Measurements from ENCODE around the gene SLC25A27.
"Not testable (repeated sequence)": the region's sequence is repeated elsewhere in the genome, so short reads cannot be mapped to it uniquely, and the experiment has no call there.

The SLC25A27 gene, protein sequence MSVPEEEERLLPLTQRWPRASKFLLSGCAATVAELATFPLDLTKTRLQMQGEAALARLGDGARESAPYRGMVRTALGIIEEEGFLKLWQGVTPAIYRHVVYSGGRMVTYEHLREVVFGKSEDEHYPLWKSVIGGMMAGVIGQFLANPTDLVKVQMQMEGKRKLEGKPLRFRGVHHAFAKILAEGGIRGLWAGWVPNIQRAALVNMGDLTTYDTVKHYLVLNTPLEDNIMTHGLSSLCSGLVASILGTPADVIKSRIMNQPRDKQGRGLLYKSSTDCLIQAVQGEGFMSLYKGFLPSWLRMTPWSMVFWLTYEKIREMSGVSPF

DNA sequence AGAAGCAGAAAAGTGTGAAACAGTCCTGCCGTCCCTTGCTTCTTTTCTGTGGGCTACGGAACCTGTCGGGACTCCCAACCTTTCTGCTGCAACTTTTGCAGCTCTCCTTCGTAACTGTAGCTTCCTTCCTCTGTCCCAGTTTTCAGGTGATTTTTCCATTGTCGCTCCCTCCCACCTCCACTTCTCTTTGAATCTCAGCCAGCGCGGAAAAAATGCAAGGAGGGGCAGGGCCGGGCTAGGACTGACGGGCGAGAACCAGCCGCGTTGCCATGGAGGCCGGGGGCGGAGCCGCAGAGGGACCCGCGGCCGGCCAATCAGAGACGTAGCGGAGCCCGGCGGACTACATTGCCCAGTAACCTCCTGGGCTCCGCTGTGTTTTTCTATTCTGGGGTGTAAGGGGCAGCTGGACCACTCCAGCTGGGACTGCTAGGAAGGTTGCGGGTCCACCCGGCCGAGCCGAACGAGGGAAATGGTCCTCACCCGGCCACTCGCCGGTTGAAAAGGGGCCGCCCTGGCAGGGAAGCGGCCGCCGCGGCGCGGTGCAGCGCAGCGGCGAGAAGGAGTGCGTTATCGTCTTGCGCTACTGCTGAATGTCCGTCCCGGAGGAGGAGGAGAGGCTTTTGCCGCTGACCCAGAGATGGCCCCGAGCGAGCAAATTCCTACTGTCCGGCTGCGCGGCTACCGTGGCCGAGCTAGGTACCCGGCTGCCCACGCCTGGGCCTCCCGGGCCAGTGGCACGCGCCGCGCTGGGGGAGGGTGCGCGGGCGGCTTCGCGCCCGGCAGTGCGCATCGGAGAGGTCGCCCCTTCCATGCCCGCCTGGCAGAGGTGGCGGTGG lies at the start of gene SLC25A27, which contains the start of gene CYP39A1:
SLC25A27 (plus strand) TSS at position 373 of the 836 bp plus-strand sequence; CDS start at position 591, 218 bp downstream.
CYP39A1 (minus strand) TSS at position 216 of the 836 bp plus-strand sequence. CDS start 236 bp downstream, outside the sequence.
- peak; percentile 70 for DNase-seq

GRCh38 chr6:46605091-46605797 lies 47.5 kb upstream of the SLC25A27 start:
- DNase-seq: no peak

DNA sequence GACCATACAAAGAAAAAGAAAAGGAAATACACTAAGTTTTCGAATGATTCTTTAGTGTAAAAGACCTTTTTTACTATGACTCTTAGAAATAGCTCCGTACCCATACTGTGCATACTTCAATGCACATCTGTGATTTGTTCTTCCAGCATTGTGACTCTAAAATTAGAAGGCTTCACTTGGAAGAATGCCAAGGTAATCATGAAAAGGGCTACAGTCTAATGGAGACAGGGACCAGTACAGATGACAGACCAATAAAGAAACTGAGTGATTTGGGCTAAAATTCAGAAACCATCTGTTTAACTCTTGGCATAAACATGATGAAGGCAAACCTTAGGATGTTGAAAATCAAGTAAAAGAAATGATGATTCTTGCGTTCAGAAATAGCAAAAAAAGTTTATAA lies 46.4 kb upstream of the SLC25A27 start:
- no peak for DNase-seq

DNA sequence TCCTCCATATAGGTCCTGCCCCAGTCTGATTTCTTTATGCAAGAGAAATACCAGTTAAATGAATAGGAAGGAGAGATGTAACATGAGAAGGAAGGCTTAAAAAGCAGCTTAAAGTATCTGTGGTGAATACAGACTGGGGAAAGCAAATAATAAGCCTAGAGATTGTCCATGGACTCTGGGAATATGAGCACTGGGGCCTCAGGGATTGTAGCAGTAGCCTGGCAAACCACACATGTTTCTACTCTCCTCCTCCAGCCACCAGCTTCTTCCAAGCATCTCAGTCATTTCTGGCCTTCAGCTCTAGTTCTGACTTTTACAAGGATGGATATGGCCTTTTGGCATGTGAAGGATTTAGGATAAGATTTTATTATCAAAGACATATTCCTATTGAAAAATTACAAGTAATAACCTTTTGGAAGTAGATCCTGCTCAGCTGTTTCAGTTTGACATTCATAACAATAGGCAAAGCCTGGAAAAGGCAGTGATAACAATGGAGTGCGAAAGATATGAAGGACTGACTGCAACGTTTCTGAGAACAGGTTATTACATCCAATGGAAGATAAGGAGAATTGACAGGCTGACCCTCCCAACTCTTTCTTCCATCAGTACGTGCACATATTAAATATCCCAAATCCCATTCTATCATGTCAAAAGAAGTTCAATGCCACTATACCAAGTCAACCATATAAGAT lies 41.8 kb upstream of the SLC25A27 start:
- no peak for DNase-seq

- no peak for DNase-seq
These were observed 40.1 kb upstream of the SLC25A27 start for GRCh38 chr6:46612645-46613044.

DNA sequence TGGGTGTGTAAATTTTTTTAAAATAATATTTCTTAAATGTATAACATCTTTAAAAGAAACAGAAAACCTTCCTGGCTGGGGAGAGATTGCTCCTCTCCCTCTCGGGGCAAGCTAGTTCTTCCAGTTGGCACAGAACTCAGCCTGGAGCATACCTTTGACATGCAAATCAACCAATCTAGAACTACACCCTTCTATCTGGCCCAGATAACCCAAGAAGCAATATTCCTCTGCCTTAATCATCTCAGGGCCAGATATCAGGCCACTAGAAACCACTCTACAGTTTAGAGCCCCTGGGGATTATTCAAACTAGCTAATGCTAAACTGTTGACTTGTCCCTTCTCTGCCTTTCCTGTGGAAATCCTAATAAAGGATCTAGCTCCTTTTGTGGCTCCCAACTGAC lies 34.0 kb upstream of the SLC25A27 start:
- no peak for DNase-seq

DNA sequence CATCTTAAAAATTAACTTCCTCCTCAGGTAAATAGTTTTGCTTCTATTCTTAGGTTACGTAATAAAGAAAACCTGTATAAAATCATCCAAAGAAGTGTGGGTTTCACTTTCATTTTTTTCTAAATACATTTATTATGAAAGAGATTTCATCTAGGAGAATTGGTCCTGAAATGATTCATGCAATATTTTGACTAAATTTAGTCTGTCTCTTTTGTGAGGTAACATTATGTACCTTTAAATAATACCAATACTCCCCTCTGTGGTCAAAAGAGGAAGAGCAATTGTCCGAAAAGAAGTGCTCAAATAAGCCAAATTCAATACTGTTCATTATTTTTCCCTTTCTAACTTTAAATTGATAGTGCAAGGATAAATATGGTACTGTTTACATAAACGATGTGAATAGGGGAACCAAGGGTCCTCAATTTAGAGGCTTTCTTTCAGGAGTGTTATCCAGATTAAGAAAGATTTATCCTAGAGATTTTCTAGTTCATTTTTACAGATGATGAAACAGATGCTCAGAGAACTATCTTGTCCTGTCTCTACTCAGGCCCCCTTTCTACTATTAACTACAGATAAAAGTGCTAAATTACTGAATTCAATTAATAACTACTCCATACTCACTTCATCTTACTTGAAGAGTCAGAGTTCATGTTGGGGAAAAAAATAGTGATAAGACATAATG lies 26.4 kb upstream of the SLC25A27 start:
- peak; percentile 5 for DNase-seq

DNA sequence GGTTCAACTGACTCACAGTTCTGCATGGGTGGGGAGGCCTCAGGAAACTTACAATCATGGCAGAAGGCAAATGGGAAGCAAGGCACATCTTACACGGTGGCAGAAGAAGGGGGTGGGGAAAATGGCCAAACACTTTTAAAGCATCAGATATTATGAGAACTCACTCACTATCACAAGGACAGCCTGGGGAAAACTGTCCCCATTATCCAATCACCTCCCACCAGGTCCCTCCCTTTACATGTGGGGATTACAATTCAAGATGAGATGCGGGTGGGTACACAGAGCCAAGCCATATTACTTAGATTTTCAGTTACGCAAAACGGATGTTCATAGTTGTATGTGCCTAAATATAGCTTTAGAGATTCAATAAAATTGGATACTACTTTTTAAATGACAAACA lies 25.8 kb upstream of the SLC25A27 start:
- DNase-seq: no peak

GRCh38 chr6:46628498-46628897 lies 24.3 kb upstream of the SLC25A27 start:
- DNase-seq: no peak

GRCh38 chr6:46628976-46629375 lies 23.8 kb upstream of the SLC25A27 start:
- no peak for DNase-seq

DNA sequence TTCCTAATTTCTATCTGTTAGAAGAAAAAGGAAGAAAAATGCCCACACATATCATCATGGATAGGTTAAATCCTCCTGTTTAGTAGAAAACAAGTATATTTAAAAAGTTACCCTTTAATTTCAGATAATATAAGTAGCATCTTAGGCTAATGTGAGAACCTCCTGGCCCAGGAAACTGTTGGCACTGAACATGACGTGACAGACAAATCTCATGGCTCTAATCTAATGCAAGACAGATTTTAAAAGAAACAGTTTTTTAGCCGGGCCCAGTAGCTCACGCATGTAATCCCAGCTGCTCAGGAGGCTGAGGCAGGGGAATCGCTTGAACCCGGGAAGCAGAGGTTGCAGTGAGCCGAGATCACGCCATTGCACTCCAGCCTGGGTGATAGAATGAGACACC lies 23.1 kb upstream of the SLC25A27 start:
- no peak for DNase-seq

DNA sequence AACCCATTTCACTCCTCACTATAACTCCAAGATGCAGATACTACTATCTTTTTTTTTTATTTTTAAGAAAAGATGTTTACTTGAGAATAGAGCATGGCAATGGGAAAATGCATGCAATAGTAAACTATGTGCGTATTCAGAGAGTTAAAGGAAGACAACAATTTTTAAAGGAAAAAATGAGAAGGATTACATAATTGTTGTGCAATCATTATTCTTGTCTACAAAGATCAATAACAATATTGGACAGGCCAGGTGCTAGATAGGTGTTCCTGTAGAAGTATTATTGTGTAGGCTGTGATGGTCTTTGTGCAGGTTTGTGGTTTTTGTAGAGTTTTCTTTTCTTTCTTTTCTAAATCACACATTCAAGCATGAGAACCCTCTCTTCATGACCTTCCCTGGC lies 20.7 kb upstream of the SLC25A27 start:
- no peak for DNase-seq

DNA sequence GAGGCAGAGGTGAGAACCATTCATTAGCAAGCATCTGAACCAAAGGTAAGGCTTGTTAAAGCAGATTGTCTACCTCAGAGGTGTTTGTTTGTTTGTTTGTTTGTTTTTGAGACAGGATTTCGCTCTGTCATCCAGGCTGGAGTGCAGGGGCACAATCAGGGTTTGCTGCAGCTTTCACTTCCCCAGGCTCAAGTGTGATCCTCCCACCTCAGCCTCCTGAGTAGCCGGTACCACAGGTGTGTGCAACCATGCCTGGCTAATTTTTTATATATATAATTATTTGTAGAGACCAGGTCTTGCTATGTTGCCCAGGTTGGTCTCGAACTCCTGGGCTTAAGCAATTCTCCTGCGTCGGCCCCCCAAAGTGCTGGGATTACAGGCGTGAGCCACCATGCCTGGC lies 17.3 kb upstream of the SLC25A27 start:
- no peak for DNase-seq

GRCh38 chr6:46637145-46637544 lies 15.6 kb upstream of the SLC25A27 start:
- DNase-seq: no peak

GRCh38 chr6:46637933-46638332 lies 14.8 kb upstream of the SLC25A27 start:
- no peak for DNase-seq

DNA sequence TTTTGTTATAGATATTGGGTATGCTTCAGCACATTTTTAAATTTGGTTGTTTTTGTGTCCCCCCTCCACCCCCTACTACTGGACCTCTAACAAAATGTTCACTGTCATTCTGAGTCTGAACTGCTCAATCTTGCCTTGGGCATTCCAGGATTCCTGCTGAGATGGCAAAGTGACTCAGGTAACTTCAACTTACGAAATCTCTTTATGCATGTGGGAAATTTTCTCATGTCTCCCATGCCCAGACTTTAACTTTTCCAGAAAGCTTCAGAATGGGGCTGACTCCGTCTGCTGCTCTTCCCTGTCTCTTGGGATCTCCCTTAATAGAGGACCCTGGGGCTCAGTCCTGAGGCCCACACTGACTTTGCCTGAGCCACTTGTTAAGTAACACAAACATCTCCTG lies 14.1 kb upstream of the SLC25A27 start:
- DNase-seq: no peak

DNA sequence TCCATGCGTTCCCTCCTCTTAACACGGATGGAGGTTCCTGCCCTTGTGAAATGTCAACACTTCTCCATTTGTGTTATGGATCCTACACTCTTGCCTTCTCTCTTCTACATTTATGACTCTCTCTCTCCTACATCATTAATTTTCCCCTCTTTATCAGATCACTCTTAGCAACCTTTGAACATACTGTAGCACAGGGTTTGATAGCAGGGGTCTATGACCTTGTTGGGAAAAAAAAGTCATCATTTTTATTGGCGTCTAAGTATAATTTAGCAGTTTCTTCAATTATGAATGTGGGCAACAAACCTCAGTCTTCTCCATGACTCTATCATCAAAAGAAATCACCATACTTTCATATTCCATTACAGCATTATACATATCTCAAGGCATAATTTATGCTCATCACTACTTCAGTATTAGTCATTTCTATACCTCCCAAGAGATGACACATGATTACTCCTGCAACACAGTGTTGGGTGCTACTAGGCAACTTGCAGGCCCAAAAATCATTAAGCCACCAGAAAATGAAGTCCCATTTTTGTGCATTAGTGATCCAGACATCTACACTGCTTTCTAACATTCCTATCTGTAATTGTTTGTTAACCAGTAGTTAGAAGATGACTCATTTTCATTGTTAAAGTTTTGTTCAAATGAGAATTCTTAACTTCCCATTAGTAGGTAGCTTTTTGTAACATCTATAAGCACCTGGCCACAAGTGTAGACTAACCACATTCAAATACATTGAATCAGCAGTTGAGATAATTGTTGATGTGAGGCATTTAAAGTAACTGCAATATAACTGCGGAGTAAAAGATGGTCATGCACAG lies 9.6 kb upstream of the SLC25A27 start:
- no peak for DNase-seq

GRCh38 chr6:46645265-46645664 lies 7.5 kb upstream of the SLC25A27 start:
- DNase-seq: no peak

DNA sequence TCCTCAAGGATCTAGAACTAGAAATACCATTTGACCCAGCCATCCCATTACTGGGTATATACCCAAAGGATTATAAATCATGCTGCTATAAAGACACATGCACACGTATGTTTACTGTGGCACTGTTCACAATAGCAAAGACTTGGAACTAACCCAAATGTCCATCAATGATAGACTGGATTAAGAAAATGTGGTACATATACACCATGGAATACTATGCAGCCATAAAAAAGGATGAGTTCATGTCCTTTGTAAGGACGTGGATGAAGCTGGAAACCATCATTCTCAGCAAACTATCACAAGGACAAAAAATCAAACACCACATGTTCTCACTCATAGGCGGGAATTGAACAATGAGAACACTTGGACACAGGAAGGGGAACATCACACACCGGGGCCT lies 4.7 kb upstream of the SLC25A27 start:
- DNase-seq: not testable (repeated sequence)

DNA sequence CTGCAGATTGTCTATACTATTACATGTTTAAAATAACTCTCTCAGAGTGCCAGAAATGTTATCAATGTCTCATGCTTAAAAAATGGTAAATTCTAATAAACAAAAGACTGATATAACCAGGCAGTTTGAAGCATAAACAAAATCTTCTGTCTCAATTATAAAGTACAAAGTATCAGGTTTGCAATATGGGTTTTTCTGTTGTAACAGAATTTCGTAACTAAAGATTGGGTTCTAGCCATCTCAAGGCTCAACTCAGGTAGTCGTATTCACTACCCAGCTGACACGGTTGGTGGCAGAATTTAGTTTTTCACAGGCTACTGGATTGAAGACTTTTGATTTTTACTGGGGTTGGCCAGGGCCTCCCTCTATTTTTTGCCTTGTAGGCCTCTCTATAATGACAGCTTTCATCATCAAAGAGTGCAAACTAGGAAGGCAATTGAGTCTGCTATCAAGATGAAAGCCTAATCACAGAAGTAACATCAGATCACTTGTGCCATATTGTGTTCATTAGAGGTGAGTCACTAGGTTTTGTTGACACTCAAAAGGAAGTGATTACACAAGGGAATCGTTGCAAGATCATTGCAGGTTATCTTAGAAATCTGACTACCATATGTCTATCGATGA lies 3.8 kb upstream of the SLC25A27 start:
- no peak for DNase-seq

DNA sequence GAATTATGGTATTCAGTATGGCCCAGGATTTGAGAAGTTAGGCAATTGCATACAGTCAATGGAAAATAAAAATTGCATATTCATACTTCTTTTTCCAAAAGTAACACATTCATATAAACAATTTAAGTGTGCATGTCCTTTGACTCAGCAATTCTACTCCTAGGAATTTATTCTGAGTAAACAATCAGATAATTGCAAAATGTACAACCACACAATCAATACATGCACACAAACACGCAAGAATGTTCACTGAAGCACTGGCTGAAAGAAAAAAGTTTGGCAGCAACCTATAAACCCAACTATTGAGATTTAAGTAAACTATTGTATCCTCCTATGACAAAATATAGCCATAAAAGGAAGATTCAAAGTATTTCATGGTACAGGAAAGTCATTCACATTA lies 1.8 kb upstream of the SLC25A27 start:
- DNase-seq: no peak
